H9 (cell line): ENCODE results near the gene TSTD1. TPM values are rescaled to one million over a fixed set of nuclear protein-coding genes. Genes with fewer than 3 reads are reported as not detected.

Experiments used
- DNase-seq: peaks from one replicate; pipeline ENCODE4 v3.0.0-alpha.2; 2017
- H2AFZ ChIP-seq: one replicate; pipeline ENCODE4 v1.6.1; 2013; ENCODE audit warnings: mild to moderate bottlenecking, low read length, control low read depth, moderate library complexity
- H2AK5ac ChIP-seq: 2 replicates; pipeline ENCODE4 v1.6.1; 2013; ENCODE audit warnings: low read length, control low read depth, mixed read lengths; ENCODE audit not compliant: insufficient read length
- H2BK120ac ChIP-seq: one replicate; pipeline ENCODE4 v1.6.1; 2013; ENCODE audit warnings: low read depth, mild to moderate bottlenecking, low read length, control low read depth, inconsistent platforms; ENCODE audit not compliant: poor library complexity, severe bottlenecking
- H2BK12ac ChIP-seq: 2 replicates; pipeline ENCODE4 v1.6.1; 2013; ENCODE audit warnings: low read length, control low read depth, mixed read lengths, low read depth; ENCODE audit not compliant: insufficient read length
- H2BK15ac ChIP-seq: 2 replicates; pipeline ENCODE4 v1.6.1; 2013; ENCODE audit warnings: low read depth, low read length, control low read depth
- H2BK20ac ChIP-seq: one replicate; pipeline ENCODE4 v1.6.1; 2013; ENCODE audit warnings: low read depth, mild to moderate bottlenecking, low read length, control low read depth, inconsistent platforms; ENCODE audit not compliant: poor library complexity, severe bottlenecking
- H2BK5ac ChIP-seq: 2 replicates; pipeline ENCODE4 v1.6.1; 2013; ENCODE audit warnings: low read length, control low read depth, mixed read lengths; ENCODE audit not compliant: insufficient read length
- H3K14ac ChIP-seq: 2 replicates; pipeline ENCODE4 v1.6.1; 2013; ENCODE audit warnings: low read length, control low read depth; ENCODE audit not compliant: insufficient read depth
- H3K18ac ChIP-seq: 2 replicates; pipeline ENCODE4 v1.6.1; 2013; ENCODE audit warnings: low read depth, mild to moderate bottlenecking, mixed read lengths, low read length, control low read depth; ENCODE audit not compliant: insufficient read length
- H3K23ac ChIP-seq: 2 replicates; pipeline ENCODE4 v1.6.1; 2013; ENCODE audit warnings: low read length, control low read depth, mixed read lengths, low read depth; ENCODE audit not compliant: insufficient read length
- H3K23me2 ChIP-seq: 2 replicates; pipeline ENCODE4 v1.6.1; 2013; ENCODE audit warnings: low read depth, mild to moderate bottlenecking, mixed read lengths, low read length, control low read depth; ENCODE audit not compliant: insufficient read length, poor library complexity, severe bottlenecking
- H3K27ac ChIP-seq: 2 replicates; pipeline ENCODE4 v1.5.1; 2013; ENCODE audit warnings: low read length, control low read depth, mixed read lengths, low read depth; ENCODE audit not compliant: insufficient read length
- H3K27me3 ChIP-seq: 2 replicates; pipeline ENCODE4 v1.6.1; 2013; ENCODE audit warnings: low read length, control low read depth, inconsistent platforms; ENCODE audit not compliant: insufficient read depth
- H3K4ac ChIP-seq: 2 replicates; pipeline ENCODE4 v1.6.1; 2013; ENCODE audit warnings: low read depth, mild to moderate bottlenecking, control low read depth, inconsistent platforms, low read length, moderate library complexity
- H3K4me1 ChIP-seq: 2 replicates; pipeline ENCODE4 v1.6.1; 2013; ENCODE audit warnings: low read length, control low read depth, inconsistent platforms; ENCODE audit not compliant: insufficient read depth
- H3K4me2 ChIP-seq: 2 replicates; pipeline ENCODE4 v1.6.1; 2013; ENCODE audit warnings: low read length, control low read depth, mixed read lengths; ENCODE audit not compliant: insufficient read length, insufficient read depth
- H3K56ac ChIP-seq: 2 replicates; pipeline ENCODE4 v1.6.1; 2013; ENCODE audit warnings: low read depth, mild to moderate bottlenecking, mixed read lengths, low read length, control low read depth; ENCODE audit not compliant: insufficient read length
- H3K79me1 ChIP-seq: 2 replicates; pipeline ENCODE4 v1.6.1; 2013; ENCODE audit warnings: low read depth, mild to moderate bottlenecking, moderate library complexity, low read length, control low read depth, inconsistent platforms; ENCODE audit not compliant: insufficient read depth, poor library complexity, severe bottlenecking
- H3K79me2 ChIP-seq: 2 replicates; pipeline ENCODE4 v1.6.1; 2013; ENCODE audit warnings: low read length, control low read depth, inconsistent platforms; ENCODE audit not compliant: insufficient read depth
- H3K9ac ChIP-seq: 2 replicates; pipeline ENCODE4 v1.6.1; 2013; ENCODE audit warnings: low read length, control low read depth, mixed read lengths; ENCODE audit not compliant: insufficient read length; ENCODE audit errors: extremely low read depth
- H3K9me3 ChIP-seq: one replicate; pipeline ENCODE4 v1.6.1; 2013; ENCODE audit warnings: low read depth, low read length, inconsistent platforms; ENCODE audit not compliant: control insufficient read depth
- H3T11ph ChIP-seq: one replicate; pipeline ENCODE4 v1.6.1; 2013; ENCODE audit warnings: mild to moderate bottlenecking, low read length, control low read depth, inconsistent platforms
- H4K20me1 ChIP-seq: one replicate; pipeline ENCODE4 v1.6.1; 2013; ENCODE audit not compliant: control insufficient read depth, insufficient read length, insufficient read depth
- H4K5ac ChIP-seq: 2 replicates; pipeline ENCODE4 v1.6.1; 2013; ENCODE audit warnings: low read depth, mild to moderate bottlenecking, mixed read lengths, low read length, control low read depth; ENCODE audit not compliant: insufficient read length
- H4K8ac ChIP-seq: replicated peaks from 2 replicates; pipeline ENCODE4 v1.6.1; 2013; ENCODE audit warnings: low read length, control low read depth, mixed read lengths, low read depth; ENCODE audit not compliant: insufficient read length
- H4K91ac ChIP-seq: 2 replicates; pipeline ENCODE4 v1.6.1; 2013; ENCODE audit warnings: low read depth, mild to moderate bottlenecking, moderate library complexity, mixed read lengths, low read length, control low read depth; ENCODE audit not compliant: insufficient read length
- H3K27ac Mint-ChIP-seq, 3 experiments: 2 replicates in 2 of 3; 3 replicates in 1 of 3; pipeline ENCODE4 v1.8.0; 2020 to 2021; ENCODE audit warnings: mixed read lengths in 3 of 3, mild to moderate bottlenecking in 1 of 3, moderate library complexity in 1 of 3
- H3K27me3 Mint-ChIP-seq: 2 replicates; pipeline ENCODE4 v1.8.0; 2021; ENCODE audit warnings: low read depth, mild to moderate bottlenecking, moderate library complexity, mixed read lengths
- H3K36me3 Mint-ChIP-seq, 3 experiments: 2 replicates in 2 of 3; 3 replicates in 1 of 3; pipeline ENCODE4 v1.8.0; 2020 to 2021; ENCODE audit warnings: low read depth in 3 of 3, mixed read lengths in 3 of 3; ENCODE audit not compliant: insufficient read depth in 1 of 3
- H3K4me1 Mint-ChIP-seq, 2 experiments: 2 replicates each; pipeline ENCODE4 v1.8.0; 2020; ENCODE audit warnings: mixed read lengths in 2 of 2
- H3K4me3 Mint-ChIP-seq, 2 experiments: 2 replicates in 1 of 2; 3 replicates in 1 of 2; pipeline ENCODE4 v1.8.0; 2020 to 2021; ENCODE audit warnings: mild to moderate bottlenecking in 2 of 2, mixed read lengths in 2 of 2, moderate library complexity in 1 of 2
- H3K9me3 Mint-ChIP-seq, 2 experiments: 2 replicates in 1 of 2; 3 replicates in 1 of 2; pipeline ENCODE4 v1.8.0; 2020; ENCODE audit warnings: mild to moderate bottlenecking in 2 of 2, mixed read lengths in 2 of 2, moderate library complexity in 1 of 2
- WGBS: extraction: QIAGEN DNeasy Blood & Tissue Kit; methylation state at CpG from one replicate; pipeline ENCODE4 v1.1.7; 2013; ENCODE audit warnings: missing lambda C conversion rate, low lambda C conversion rate, mixed read lengths; ENCODE audit not compliant: insufficient read length; ENCODE audit errors: extremely low coverage; 5-methylcytosine and 5-hydroxymethylcytosine counted together
- total RNA-seq: library from RNA; stranded (reverse); gene quantifications from 2 replicates; pipeline ENCODE4 v1.2.1, GENCODE V29; 2021
- TF ChIP-seq, protein P1 (sequence below): fragments of 200-600 bp; sonication (generic); conservative IDR thresholded peaks from 3 replicates; pipeline ENCODE4 v1.8.0; 2021; ENCODE audit warnings: antibody characterized with exemption, mild to moderate bottlenecking

The TSTD1 gene
- total RNA-seq, 1 experiment from 2014 or later, result 73.7 TPM

DNA sequence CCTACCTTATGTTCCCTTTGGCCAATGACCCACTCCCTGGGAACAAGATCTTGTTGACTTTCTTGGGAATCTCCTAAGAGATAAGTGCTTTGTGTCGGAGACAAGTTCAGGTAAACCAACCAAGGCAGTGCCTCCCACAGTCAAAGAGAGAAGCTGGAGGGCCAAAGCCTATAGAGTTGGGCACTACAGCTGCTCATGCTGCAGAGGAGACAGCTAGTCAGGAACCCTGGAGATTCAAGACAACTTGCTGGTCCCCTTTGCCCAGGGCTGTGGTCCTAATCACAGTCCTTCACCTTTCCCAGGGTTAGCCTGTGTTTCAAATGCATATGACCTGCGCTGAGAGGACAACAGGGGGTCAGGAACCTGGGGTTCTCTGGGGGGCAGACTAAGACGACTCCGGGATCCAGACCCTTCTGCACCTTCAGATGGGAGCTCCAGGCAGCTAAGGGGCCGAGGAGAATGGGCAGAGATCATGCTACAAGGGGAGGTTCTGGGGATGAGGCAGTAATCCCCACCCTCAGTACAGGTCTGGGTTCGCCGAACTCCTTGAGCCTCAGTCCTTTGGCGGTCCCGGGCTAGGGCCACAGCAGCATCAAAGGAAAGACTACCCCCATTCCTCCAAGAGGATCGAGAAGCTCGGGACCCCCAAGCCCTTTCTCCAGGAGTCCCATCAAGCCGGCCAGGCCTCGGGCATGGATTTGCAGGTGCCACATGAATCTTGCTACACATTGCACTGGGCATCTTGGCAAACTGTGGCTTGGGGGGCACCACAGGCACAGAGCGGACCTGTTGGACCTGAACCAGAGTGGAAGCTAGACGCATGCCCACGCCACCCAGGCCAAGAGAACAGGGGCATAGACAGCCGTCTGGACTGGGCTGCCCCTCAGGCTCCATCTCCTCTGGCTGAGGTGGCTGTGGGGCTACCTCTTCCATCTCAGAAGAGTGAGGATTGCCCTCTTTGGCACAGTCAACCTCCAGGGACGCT lies 9.0 kb upstream of the TSTD1 start:
- H3K79me2 ChIP-seq, result peaks cover 3% of the 10 kb centered on the region; the same call in 1 of the 2 replicates

More for the DNA sequence above, 9.0 kb upstream of the TSTD1 start:
- peaks cover 40% of the 10 kb centered on the region for H3K27me3 Mint-ChIP-seq
- no peaks in the 10 kb centered on the region for H3K9me3 ChIP-seq
- no peaks in the 10 kb centered on the region for H3K79me1 ChIP-seq
- no peak overlapping the region for H2BK120ac ChIP-seq
- no peaks in the 10 kb centered on the region; the same call in 1 of the 2 replicates for H3K27me3 ChIP-seq
- no peak overlapping the region for H3K4me2 ChIP-seq
- H3K4me1 Mint-ChIP-seq, result peaks cover 15% of the 10 kb centered on the region in 2 experiments
- no peak overlapping the region for H3K27ac ChIP-seq
- no peak for DNase-seq
- H2BK5ac ChIP-seq, result no peak overlapping the region
- no peak overlapping the region for H3K18ac ChIP-seq
- H4K5ac ChIP-seq, result no peak overlapping the region
- no peak overlapping the region for H3K23ac ChIP-seq
- no peak overlapping the region for H3K27ac Mint-ChIP-seq
- no peak overlapping the region for H3K9ac ChIP-seq
- no peak overlapping the region for H3K4ac ChIP-seq
- H3K36me3 Mint-ChIP-seq, result peaks cover 8 to 19% (median 13%) of the 10 kb centered on the region in 3 experiments
- peak overlapping the region in 1 of 2 experiments; percentile 53; a peak in 2 of 5 replicates for H3K4me3 Mint-ChIP-seq
- no peak overlapping the region for H2BK12ac ChIP-seq
- WGBS, result no CpG with 5 or more reads among the region's 18 CpGs
- no peak overlapping the region for H4K91ac ChIP-seq
- no peak overlapping the region for H3K56ac ChIP-seq
- no peak overlapping the region for H3T11ph ChIP-seq
- H2BK15ac ChIP-seq, result no peak overlapping the region
- TF ChIP-seq, protein P1, sequence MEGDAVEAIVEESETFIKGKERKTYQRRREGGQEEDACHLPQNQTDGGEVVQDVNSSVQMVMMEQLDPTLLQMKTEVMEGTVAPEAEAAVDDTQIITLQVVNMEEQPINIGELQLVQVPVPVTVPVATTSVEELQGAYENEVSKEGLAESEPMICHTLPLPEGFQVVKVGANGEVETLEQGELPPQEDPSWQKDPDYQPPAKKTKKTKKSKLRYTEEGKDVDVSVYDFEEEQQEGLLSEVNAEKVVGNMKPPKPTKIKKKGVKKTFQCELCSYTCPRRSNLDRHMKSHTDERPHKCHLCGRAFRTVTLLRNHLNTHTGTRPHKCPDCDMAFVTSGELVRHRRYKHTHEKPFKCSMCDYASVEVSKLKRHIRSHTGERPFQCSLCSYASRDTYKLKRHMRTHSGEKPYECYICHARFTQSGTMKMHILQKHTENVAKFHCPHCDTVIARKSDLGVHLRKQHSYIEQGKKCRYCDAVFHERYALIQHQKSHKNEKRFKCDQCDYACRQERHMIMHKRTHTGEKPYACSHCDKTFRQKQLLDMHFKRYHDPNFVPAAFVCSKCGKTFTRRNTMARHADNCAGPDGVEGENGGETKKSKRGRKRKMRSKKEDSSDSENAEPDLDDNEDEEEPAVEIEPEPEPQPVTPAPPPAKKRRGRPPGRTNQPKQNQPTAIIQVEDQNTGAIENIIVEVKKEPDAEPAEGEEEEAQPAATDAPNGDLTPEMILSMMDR, result no peak
- peaks cover 8% of the 10 kb centered on the region for H3K23me2 ChIP-seq
- H4K20me1 ChIP-seq, result no peaks in the 10 kb centered on the region
- H3K4me1 ChIP-seq, result no peaks in the 10 kb centered on the region; the same call in 1 of the 2 replicates
- H3K14ac ChIP-seq, result no peak overlapping the region
- H2AFZ ChIP-seq, result no peak overlapping the region
- H3K9me3 Mint-ChIP-seq, result peaks cover 12% of the 10 kb centered on the region in 2 experiments
- no peak overlapping the region for H2AK5ac ChIP-seq
- H4K8ac ChIP-seq, result no peak overlapping the region
- H2BK20ac ChIP-seq, result no peak overlapping the region
